Stomach (tissue), 4 donors: Measurements from ENCODE around the gene CASP2.

Experiments
- CTCF ChIP-seq, 7 experiments: fragments of 450-650 bp in 4 of 7; fragments of 200-600 bp in 3 of 7; sonication (generic) in 3 of 7; IDR thresholded peaks; one replicate each; pipeline ENCODE4 v1.5.1; 2016 to 2019; ENCODE audit warnings: antibody characterized with exemption in 7 of 7, control low read depth in 2 of 7, mild to moderate bottlenecking in 1 of 7
- POLR2AphosphoS5 ChIP-seq, 3 donors: sonication (generic); formaldehyde crosslinking; IDR thresholded peaks; one replicate each; pipeline ENCODE4 v1.6.1; 2016; ENCODE audit warnings: antibody characterized with exemption in 3 of 3

GRCh38 chr7:143250822-143251221 lies 37.3 kb upstream of the CASP2 start:
- no peak for TF ChIP-seq POLR2AphosphoS5 (IDR thresholded peaks at IDR 0.05)
- no peak for TF ChIP-seq CTCF (IDR thresholded peaks at IDR 0.05)
